Stimulated activated naive B cell treated with anti-CD40 and anti-IgM and Interleukin-4, amounts not matched to agents 10 μg/mL and 1 μg/mL and 100 μg/mL, for 72 hours (primary cell): ENCODE results near the gene TNRC6C.

Experiments
- ATAC-seq, 2 donors: fragments of 150-1000 bp; cut with Tn5 transposase; replicated peaks; 2 replicates each; pipeline ENCODE4 v1.10.0; 2021; ENCODE audit warnings: moderate library complexity in 1 of 2
- DNase-seq: peaks from one replicate; pipeline ENCODE4 v3.0.0; 2021
- H3K27ac Mint-ChIP-seq: one replicate; pipeline ENCODE4 v1.8.0; 2022; ENCODE audit warnings: mild to moderate bottlenecking, mixed read lengths
- H3K27me3 Mint-ChIP-seq, 2 donors: one replicate each; pipeline ENCODE4 v1.8.0; 2022; ENCODE audit warnings: mixed read lengths in 2 of 2
- H3K36me3 Mint-ChIP-seq, 2 donors: one replicate each; pipeline ENCODE4 v1.8.0; 2022; ENCODE audit warnings: mixed read lengths in 2 of 2, mild to moderate bottlenecking in 1 of 2
- H3K4me1 Mint-ChIP-seq, 2 donors: one replicate each; pipeline ENCODE4 v1.8.0; 2022; ENCODE audit warnings: mixed read lengths in 2 of 2, mild to moderate bottlenecking in 1 of 2
- H3K4me3 Mint-ChIP-seq, 2 donors: one replicate each; pipeline ENCODE4 v1.8.0; 2022; ENCODE audit warnings: mild to moderate bottlenecking in 2 of 2, mixed read lengths in 2 of 2, moderate library complexity in 1 of 2
- H3K9me3 Mint-ChIP-seq, 2 donors: one replicate each; pipeline ENCODE4 v1.8.0; 2022; ENCODE audit warnings: mixed read lengths in 2 of 2, mild to moderate bottlenecking in 1 of 2

The TNRC6C gene, protein sequence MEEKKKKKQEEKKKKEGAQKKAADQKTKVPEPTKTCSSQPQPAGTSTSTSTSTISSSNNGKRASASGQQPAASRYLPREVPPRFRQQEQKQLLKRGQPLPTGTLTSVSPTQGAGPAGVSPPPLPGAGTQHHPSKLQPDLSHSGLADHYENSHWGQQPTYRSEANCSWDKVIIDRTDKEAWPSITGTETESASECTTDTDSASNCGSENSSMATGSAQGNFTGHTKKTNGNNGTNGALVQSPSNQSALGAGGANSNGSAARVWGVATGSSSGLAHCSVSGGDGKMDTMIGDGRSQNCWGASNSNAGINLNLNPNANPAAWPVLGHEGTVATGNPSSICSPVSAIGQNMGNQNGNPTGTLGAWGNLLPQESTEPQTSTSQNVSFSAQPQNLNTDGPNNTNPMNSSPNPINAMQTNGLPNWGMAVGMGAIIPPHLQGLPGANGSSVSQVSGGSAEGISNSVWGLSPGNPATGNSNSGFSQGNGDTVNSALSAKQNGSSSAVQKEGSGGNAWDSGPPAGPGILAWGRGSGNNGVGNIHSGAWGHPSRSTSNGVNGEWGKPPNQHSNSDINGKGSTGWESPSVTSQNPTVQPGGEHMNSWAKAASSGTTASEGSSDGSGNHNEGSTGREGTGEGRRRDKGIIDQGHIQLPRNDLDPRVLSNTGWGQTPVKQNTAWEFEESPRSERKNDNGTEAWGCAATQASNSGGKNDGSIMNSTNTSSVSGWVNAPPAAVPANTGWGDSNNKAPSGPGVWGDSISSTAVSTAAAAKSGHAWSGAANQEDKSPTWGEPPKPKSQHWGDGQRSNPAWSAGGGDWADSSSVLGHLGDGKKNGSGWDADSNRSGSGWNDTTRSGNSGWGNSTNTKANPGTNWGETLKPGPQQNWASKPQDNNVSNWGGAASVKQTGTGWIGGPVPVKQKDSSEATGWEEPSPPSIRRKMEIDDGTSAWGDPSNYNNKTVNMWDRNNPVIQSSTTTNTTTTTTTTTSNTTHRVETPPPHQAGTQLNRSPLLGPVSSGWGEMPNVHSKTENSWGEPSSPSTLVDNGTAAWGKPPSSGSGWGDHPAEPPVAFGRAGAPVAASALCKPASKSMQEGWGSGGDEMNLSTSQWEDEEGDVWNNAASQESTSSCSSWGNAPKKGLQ (N-terminal part only)

GRCh38 chr17:77957857-77958715, at the start of gene TNRC6C:
Gene TNRC6C, plus strand, starts transcription at chr17:77958703. Its CDS starts 45,504 bp downstream, at chr17:78004207.
- peak; percentile 99 for DNase-seq
- Mint-ChIP-seq H3K36me3 (peaks cover 0 to 2% of the 10 kb centered on the region in 2 donors), H3K9me3 (no peaks in the 10 kb centered on the region), H3K27ac (peak within 1 kb of the TSS; percentile 93), H3K4me3 (peak within 1 kb of the TSS; percentile 91 to 94), H3K4me1 (peaks cover 22 to 38% of the 10 kb centered on the region in 2 donors), H3K27me3 (peaks cover 20 to 22% of the 10 kb centered on the region in 2 donors)
- peak; percentile 87 to 90 for ATAC-seq

- H3K27ac Mint-ChIP-seq, result no peak overlapping the region
- H3K27me3 Mint-ChIP-seq, result peaks cover 76 to 87% of the 10 kb centered on the region in 2 donors
Measured at GRCh38 chr17:77909236-77909635, 49.3 kb upstream of the TNRC6C start.

GRCh38 chr17:77909816-77910215, 48.7 kb upstream of the TNRC6C start:
- H3K27ac Mint-ChIP-seq, result no peak overlapping the region
- H3K9me3 Mint-ChIP-seq, result peaks cover 0 to 4% of the 10 kb centered on the region in 2 donors
- H3K27me3 Mint-ChIP-seq, result peaks cover 78 to 89% of the 10 kb centered on the region in 2 donors
- peaks cover 5 to 7% of the 10 kb centered on the region in 2 donors for H3K4me1 Mint-ChIP-seq
- H3K36me3 Mint-ChIP-seq, result no peaks in the 10 kb centered on the region
- ATAC-seq (no peak), DNase-seq (no peak)
- H3K4me3 Mint-ChIP-seq, result no peak overlapping the region

More at GRCh38 chr17:77909236-77909635, 49.3 kb upstream of the TNRC6C start:
- Mint-ChIP-seq H3K4me1 (peaks cover 0 to 6% of the 10 kb centered on the region in 2 donors), H3K4me3 (no peak overlapping the region), H3K36me3 (no peaks in the 10 kb centered on the region), H3K9me3 (peaks cover 0 to 4% of the 10 kb centered on the region in 2 donors)
- ATAC-seq (no peak), DNase-seq (no peak)

DNA sequence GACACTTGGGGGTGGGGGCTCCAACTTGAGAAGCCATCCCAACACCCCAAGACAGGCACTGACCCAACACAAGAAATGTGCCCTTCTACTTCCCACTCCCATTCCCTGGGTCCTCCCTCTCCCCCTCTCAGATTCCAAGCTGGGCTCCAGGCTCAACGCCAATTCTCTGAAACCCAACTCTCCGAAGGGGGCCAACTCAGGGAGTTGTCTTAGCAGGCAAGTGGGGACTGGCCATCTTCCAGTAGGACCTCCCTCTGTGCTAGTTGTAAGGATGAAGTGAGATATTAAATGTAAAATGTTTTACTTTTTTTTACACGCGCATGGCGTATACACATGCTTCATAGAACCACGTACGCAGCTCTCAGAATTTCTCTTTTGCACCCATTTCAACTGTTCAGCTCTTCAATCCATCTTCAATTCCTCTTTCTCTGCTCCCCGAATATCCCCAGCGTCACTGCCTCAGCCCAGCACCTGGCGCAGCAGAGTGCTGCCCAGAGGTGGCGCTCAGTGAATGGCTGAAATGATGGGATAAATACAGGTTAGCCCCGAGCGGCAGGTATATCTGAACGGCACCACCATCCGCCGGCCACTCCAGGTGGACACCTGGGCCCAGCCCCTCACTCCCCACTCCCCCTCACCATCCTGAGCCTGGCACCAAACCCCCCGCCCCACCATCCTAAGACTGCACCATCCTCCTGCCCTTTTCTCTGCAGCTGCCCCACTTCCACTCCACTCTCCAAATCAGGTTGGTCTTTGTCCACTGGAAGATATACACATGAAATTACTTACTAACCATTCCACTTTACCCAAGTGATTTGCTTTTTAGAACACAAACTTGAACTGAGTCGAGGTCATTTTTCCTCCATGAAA, 43.9 kb upstream of the TNRC6C start:
- Mint-ChIP-seq H3K9me3 (peaks cover 0 to 4% of the 10 kb centered on the region in 2 donors), H3K4me3 (no peak overlapping the region), H3K36me3 (no peaks in the 10 kb centered on the region), H3K27me3 (peaks cover 73 to 83% of the 10 kb centered on the region in 2 donors), H3K4me1 (peaks cover 31 to 32% of the 10 kb centered on the region in 2 donors), H3K27ac (no peak overlapping the region)
- ATAC-seq (peak; percentile 18 to 35), DNase-seq (no peak)

GRCh38 chr17:77915594-77916021, 42.9 kb upstream of the TNRC6C start:
- peaks cover 0 to 4% of the 10 kb centered on the region in 2 donors for H3K9me3 Mint-ChIP-seq
- peaks cover 31 to 32% of the 10 kb centered on the region in 2 donors for H3K4me1 Mint-ChIP-seq
- no peaks in the 10 kb centered on the region for H3K36me3 Mint-ChIP-seq
- H3K27me3 Mint-ChIP-seq, result peaks cover 68 to 78% of the 10 kb centered on the region in 2 donors
- no peak overlapping the region for H3K4me3 Mint-ChIP-seq
- H3K27ac Mint-ChIP-seq, result no peak overlapping the region
- ATAC-seq, result no peak
- DNase-seq, result no peak

DNA sequence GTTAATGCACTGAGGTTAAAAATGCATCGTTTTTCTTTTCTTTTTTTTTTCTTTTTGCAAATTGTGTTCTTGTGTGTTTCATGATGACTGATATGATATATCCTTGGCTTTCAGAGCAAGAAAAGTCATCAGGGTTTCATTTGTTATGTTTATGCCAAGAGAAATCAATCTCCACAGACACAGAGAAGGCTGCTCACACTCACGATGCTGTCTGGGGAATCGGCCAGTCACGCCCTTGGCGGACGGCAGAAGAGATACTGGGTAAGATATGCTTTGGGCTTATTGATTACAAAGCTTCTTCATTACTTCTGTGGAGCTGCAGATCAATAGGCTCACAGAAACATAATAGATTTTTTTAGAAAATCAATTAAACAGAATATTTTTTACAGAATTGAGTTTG, 42.2 kb upstream of the TNRC6C start:
- no peak overlapping the region for H3K27ac Mint-ChIP-seq
- H3K36me3 Mint-ChIP-seq, result no peaks in the 10 kb centered on the region
- no peak overlapping the region for H3K4me3 Mint-ChIP-seq
- peaks cover 31% of the 10 kb centered on the region in 2 donors for H3K4me1 Mint-ChIP-seq
- no peak for ATAC-seq
- H3K27me3 Mint-ChIP-seq, result peaks cover 68 to 75% of the 10 kb centered on the region in 2 donors
- H3K9me3 Mint-ChIP-seq, result peaks cover 0 to 4% of the 10 kb centered on the region in 2 donors
- no peak for DNase-seq

DNA sequence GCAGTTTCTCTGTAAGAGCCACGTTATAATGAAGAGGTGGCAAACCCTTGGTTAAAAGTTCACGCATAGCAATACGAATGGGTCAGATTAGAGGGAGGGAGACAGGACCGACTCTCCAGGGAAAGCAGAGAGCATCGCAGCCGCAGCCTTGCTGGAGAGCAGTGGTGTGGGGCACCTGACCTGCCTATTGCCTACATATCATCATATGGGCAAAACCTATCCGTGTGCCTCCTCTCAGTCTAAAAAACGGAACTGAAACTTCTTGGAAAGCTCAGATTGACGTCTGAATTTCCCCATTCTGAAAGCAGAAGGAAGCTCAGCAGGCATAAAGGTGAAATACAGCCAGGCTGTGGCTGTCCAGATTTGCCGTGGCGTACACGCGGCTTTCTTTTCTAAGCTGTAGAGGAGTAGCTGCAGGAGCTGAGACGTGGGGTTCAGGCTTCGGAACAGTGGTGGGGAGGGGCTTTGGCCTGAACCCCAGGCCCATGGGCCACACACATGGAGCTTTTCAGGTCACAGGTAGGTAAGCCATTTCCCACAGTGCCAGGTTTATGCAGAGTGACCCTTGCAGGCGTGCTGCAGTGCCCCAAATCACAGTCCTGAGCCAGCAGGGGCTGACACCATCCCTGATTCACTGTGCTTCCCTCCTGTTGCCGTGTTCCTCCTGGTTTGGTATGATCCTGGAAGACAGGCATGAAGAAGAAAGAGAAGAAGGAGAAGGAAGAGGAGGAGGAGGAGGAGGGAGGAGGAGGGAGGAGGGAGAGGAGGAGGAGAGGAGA, 41.6 kb upstream of the TNRC6C start:
- H3K27ac Mint-ChIP-seq, result peak overlapping the region; percentile 75
- H3K27me3 Mint-ChIP-seq, result peaks cover 68 to 75% of the 10 kb centered on the region in 2 donors
- DNase-seq (peak; percentile 72), ATAC-seq (peak; percentile 94 to 95)
- peak overlapping the region; percentile 69 to 79 for H3K4me3 Mint-ChIP-seq
- H3K36me3 Mint-ChIP-seq, result no peaks in the 10 kb centered on the region
- H3K4me1 Mint-ChIP-seq, result peaks cover 28 to 31% of the 10 kb centered on the region in 2 donors
- H3K9me3 Mint-ChIP-seq, result no peaks in the 10 kb centered on the region

- Mint-ChIP-seq H3K27me3 (peaks cover 63 to 74% of the 10 kb centered on the region in 2 donors), H3K4me1 (peaks cover 28 to 37% of the 10 kb centered on the region in 2 donors), H3K36me3 (no peaks in the 10 kb centered on the region), H3K4me3 (no peak overlapping the region), H3K27ac (no peak overlapping the region), H3K9me3 (no peaks in the 10 kb centered on the region)
- no peak for ATAC-seq
- no peak for DNase-seq
Measured at GRCh38 chr17:77919276-77919675, 39.2 kb upstream of the TNRC6C start.

DNA sequence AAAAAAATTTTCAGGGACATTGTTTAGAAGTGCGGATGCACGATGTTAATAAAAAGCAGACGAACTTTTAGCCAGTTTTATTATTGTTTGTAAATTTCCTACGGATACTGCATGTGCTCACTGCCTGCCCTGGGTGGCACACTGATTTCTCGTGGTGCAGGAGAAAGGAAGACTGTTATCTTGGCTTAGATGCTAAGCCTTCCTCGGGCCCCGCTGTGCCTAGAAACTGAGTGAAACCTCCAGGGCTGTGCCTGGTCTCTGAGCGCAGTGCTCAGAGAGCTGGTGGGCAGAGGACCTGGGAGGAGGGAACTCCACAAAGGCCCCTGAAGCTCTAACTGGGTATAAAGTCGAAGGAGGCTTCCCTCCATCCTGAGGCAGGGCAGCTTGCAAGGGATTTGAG, 35.4 kb upstream of the TNRC6C start:
- no peak for DNase-seq
- Mint-ChIP-seq H3K27ac (no peak overlapping the region), H3K9me3 (no peaks in the 10 kb centered on the region), H3K4me3 (no peak overlapping the region), H3K27me3 (peaks cover 59 to 79% of the 10 kb centered on the region in 2 donors), H3K4me1 (peaks cover 8 to 16% of the 10 kb centered on the region in 2 donors), H3K36me3 (no peaks in the 10 kb centered on the region)
- ATAC-seq, result no peak

- H3K27ac Mint-ChIP-seq, result no peak overlapping the region
- no peak for ATAC-seq
- H3K4me3 Mint-ChIP-seq, result no peak overlapping the region
- H3K9me3 Mint-ChIP-seq, result no peaks in the 10 kb centered on the region
- DNase-seq, result no peak
- no peaks in the 10 kb centered on the region for H3K36me3 Mint-ChIP-seq
- peaks cover 6 to 22% of the 10 kb centered on the region in 2 donors for H3K4me1 Mint-ChIP-seq
- H3K27me3 Mint-ChIP-seq, result peaks cover 60 to 81% of the 10 kb centered on the region in 2 donors
Measured at GRCh38 chr17:77923776-77924513, 34.6 kb upstream of the TNRC6C start.

GRCh38 chr17:77924757-77925336, 33.7 kb upstream of the TNRC6C start:
- H3K27ac Mint-ChIP-seq, result no peak overlapping the region
- ATAC-seq, result no peak
- H3K27me3 Mint-ChIP-seq, result peaks cover 55 to 81% of the 10 kb centered on the region in 2 donors
- DNase-seq, result no peak
- H3K36me3 Mint-ChIP-seq, result no peaks in the 10 kb centered on the region
- no peak overlapping the region for H3K4me3 Mint-ChIP-seq
- peaks cover 5 to 25% of the 10 kb centered on the region in 2 donors for H3K4me1 Mint-ChIP-seq
- H3K9me3 Mint-ChIP-seq, result no peaks in the 10 kb centered on the region
